ENCODE data around the gene MYO1G.
"Not testable (repeated sequence)": the region's sequence is repeated elsewhere in the genome, so short reads cannot be mapped to it uniquely, and the experiment has no call there.

The MYO1G gene

DNA sequence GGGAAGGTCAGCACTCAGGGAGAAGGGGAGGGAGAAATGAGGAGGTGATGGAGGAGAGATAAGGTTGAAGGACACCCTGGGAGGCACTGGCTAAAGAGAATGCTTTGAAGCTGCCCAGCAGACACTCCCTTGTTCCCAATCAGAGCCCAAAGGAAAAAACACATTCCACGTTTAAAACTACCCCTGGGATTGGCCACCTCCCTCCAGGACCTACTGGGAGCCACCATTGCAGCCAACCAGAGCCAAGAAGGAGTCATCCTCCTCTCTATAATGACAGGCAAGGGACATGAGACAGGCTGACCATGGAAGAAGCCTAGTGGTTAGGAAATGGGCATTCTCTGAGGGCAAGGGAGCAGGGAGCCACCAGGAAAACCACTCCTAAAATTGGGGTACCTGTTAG lies 43.8 kb downstream of the MYO1G start:
- H3K9me3 Mint-ChIP-seq: no peaks in the 10 kb centered on the region
- H3K4me3 Mint-ChIP-seq: no peak overlapping the region
- no peaks in the 10 kb centered on the region for H3K36me3 Mint-ChIP-seq
- no peaks in the 10 kb centered on the region for H3K4me1 Mint-ChIP-seq
- ATAC-seq (ENCODE audit: low read depth) (no peak), DNase-seq (ENCODE audit: low spot score in 2 of 2) (no peak)
- H3K27me3 Mint-ChIP-seq: peaks cover 8% of the 10 kb centered on the region
- H3K27ac Mint-ChIP-seq: no peak overlapping the region

DNA sequence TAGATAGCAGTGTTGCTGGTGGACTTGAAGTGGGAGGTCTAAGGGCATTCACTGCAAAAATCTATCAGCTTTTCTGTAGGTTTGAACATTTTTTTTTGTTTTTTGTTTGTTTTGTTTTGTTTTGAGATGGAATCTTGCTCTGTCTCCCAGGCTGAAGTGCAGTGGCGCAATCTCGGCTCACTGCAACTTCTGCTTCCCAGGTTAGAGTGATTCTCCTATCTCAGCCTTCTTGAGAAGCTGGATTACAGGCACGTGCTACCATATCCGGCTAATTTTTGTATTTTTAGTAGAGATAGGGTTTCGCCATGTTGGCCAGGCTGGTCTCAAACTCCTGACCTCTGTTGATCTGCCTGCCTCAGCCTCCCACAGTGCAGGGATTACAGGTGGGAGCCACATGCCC lies 44.3 kb downstream of the MYO1G start:
- not testable (repeated sequence) for DNase-seq (ENCODE audit: low spot score in 2 of 2); H3K9me3 Mint-ChIP-seq; H3K4me1 Mint-ChIP-seq; H3K27ac Mint-ChIP-seq; H3K4me3 Mint-ChIP-seq; ATAC-seq (ENCODE audit: low read depth); H3K36me3 Mint-ChIP-seq
- peaks cover 11% of the 10 kb centered on the region for H3K27me3 Mint-ChIP-seq

GRCh38 chr7:44930921-44931320 lies 47.9 kb downstream of the MYO1G start:
- Mint-ChIP-seq H3K4me1 (no peaks in the 10 kb centered on the region), H3K27me3 (peaks cover 12% of the 10 kb centered on the region), H3K36me3 (peaks cover 2% of the 10 kb centered on the region), H3K9me3 (peaks cover 5% of the 10 kb centered on the region), H3K27ac (no peak overlapping the region), H3K4me3 (no peak overlapping the region)
- no peak for ATAC-seq (ENCODE audit: low read depth)
- DNase-seq (ENCODE audit: low spot score in 2 of 2): no peak

- no peak overlapping the region for H3K27ac Mint-ChIP-seq
- H3K36me3 Mint-ChIP-seq: no peaks in the 10 kb centered on the region
- H3K4me1 Mint-ChIP-seq: peaks cover 2% of the 10 kb centered on the region
- no peak overlapping the region for H3K4me3 Mint-ChIP-seq
- DNase-seq (ENCODE audit: low spot score in 2 of 2): no peak
- H3K9me3 Mint-ChIP-seq: no peaks in the 10 kb centered on the region
- peaks cover 3% of the 10 kb centered on the region for H3K27me3 Mint-ChIP-seq
- peak; percentile 10 for ATAC-seq (ENCODE audit: low read depth)
Measured at GRCh38 chr7:44922351-44922694, 56.5 kb downstream of the MYO1G start.

DNA sequence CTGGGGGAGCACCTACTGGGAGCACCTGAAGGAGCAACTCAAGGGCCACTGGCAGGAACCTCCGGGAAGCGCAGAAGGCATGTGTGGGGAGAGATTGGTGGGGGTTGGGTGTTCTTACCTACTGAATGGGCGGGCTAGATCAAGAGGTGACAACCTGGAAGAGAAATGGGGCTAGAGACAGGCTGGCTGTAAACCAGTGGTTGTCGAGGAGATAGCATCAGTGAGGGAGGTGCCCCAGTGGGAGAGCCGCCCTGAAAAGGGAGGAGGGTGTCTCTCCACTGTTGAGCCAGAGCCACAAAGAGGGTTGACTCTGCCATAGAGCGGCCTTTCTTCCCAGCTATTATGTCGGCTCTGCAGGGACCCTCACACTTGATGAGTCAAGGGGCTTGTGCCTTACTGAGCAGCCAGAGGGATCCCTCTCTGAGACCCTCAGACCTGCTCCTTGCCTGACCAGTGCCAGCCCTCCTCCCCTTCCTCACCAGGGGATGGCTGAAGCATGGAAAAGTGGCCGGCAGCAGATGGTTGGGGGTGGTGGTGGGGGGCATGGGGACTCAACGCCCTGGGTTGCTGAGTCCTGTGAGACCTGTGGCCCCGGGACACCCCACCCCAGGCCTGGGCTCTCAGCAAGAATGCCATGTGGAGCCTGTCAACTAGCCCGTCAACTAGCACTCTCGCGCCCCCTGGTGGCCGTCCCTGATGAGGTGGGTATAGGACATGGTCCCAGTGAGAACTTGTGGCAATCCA lies 57.0 kb downstream of the MYO1G start:
- H3K9me3 Mint-ChIP-seq: no peaks in the 10 kb centered on the region
- DNase-seq (ENCODE audit: low spot score in 2 of 2): peak; percentile 90 to 98
- H3K4me1 Mint-ChIP-seq: peaks cover 2% of the 10 kb centered on the region

DNA sequence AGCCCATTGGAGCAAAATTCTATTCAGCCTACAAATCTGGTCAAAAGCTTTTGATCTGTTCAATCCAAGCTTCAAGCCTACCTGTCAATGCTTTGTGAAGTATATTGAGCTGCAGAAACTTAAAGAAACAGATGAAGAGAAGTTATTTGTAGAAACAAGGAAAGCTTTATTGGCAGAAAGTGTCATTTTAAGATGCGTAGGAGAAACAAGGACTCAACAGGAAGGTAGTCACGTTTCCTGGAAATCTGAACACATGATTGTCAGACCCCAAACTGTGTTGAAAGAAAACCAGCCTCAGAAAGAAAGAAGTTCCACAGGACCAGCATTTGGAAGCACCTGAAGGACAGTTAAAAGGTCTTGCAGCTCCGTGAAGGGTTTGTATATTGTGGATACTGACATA lies 58.7 kb downstream of the MYO1G start:
- H3K4me3 Mint-ChIP-seq: no peak overlapping the region
- no peak overlapping the region for H3K27ac Mint-ChIP-seq

More for the DNA sequence above, 57.0 kb downstream of the MYO1G start:
- peak overlapping the region; percentile 21 for H3K27ac Mint-ChIP-seq
- peaks cover 3% of the 10 kb centered on the region for H3K27me3 Mint-ChIP-seq
- ATAC-seq (ENCODE audit: low read depth): peak; percentile 98
- H3K4me3 Mint-ChIP-seq: no peak overlapping the region
- no peaks in the 10 kb centered on the region for H3K36me3 Mint-ChIP-seq

GRCh38 chr7:44918029-44918428 lies 60.8 kb downstream of the MYO1G start:
- peaks cover 6% of the 10 kb centered on the region for H3K4me1 Mint-ChIP-seq
- no peak overlapping the region for H3K4me3 Mint-ChIP-seq
- H3K27ac Mint-ChIP-seq: no peak overlapping the region
- ATAC-seq (ENCODE audit: low read depth): no peak
- no peak for DNase-seq (ENCODE audit: low spot score in 2 of 2)
- no peaks in the 10 kb centered on the region for H3K9me3 Mint-ChIP-seq
- no peaks in the 10 kb centered on the region for H3K27me3 Mint-ChIP-seq
- H3K36me3 Mint-ChIP-seq: no peaks in the 10 kb centered on the region

More for the DNA sequence above, 58.7 kb downstream of the MYO1G start:
- H3K9me3 Mint-ChIP-seq: no peaks in the 10 kb centered on the region
- no peaks in the 10 kb centered on the region for H3K36me3 Mint-ChIP-seq
- no peaks in the 10 kb centered on the region for H3K27me3 Mint-ChIP-seq
- no peak for DNase-seq (ENCODE audit: low spot score in 2 of 2)
- peaks cover 4% of the 10 kb centered on the region for H3K4me1 Mint-ChIP-seq
- no peak for ATAC-seq (ENCODE audit: low read depth)

GRCh38 chr7:44917465-44917864 lies 61.4 kb downstream of the MYO1G start:
- H3K9me3 Mint-ChIP-seq: no peaks in the 10 kb centered on the region
- DNase-seq (ENCODE audit: low spot score in 2 of 2) (no peak), ATAC-seq (ENCODE audit: low read depth) (no peak)
- no peak overlapping the region for H3K27ac Mint-ChIP-seq
- no peaks in the 10 kb centered on the region for H3K36me3 Mint-ChIP-seq
- peaks cover 6% of the 10 kb centered on the region for H3K4me1 Mint-ChIP-seq
- H3K27me3 Mint-ChIP-seq: no peaks in the 10 kb centered on the region
- no peak overlapping the region for H3K4me3 Mint-ChIP-seq

- no peak overlapping the region for H3K4me3 Mint-ChIP-seq
- no peaks in the 10 kb centered on the region for H3K27me3 Mint-ChIP-seq
Measured at GRCh38 chr7:44914992-44915607, 63.7 kb downstream of the MYO1G start.

GRCh38 chr7:44912775-44913347 lies 66.0 kb downstream of the MYO1G start:
- Mint-ChIP-seq H3K27ac (no peak overlapping the region), H3K27me3 (peaks cover 3% of the 10 kb centered on the region), H3K36me3 (no peaks in the 10 kb centered on the region), H3K9me3 (no peaks in the 10 kb centered on the region), H3K4me1 (peaks cover 4% of the 10 kb centered on the region), H3K4me3 (no peak overlapping the region)
- ATAC-seq (ENCODE audit: low read depth) (no peak), DNase-seq (ENCODE audit: low spot score in 2 of 2) (no peak)

More at GRCh38 chr7:44914992-44915607, 63.7 kb downstream of the MYO1G start:
- peak; percentile 96 for ATAC-seq (ENCODE audit: low read depth)
- H3K4me1 Mint-ChIP-seq: peaks cover 4% of the 10 kb centered on the region
- peak overlapping the region; percentile 81 for H3K27ac Mint-ChIP-seq
- peak; percentile 16 to 40 for DNase-seq (ENCODE audit: low spot score in 2 of 2)
- no peaks in the 10 kb centered on the region for H3K9me3 Mint-ChIP-seq
- no peaks in the 10 kb centered on the region for H3K36me3 Mint-ChIP-seq
